ENCODE results near the gene HOXA9. TPM values are rescaled to one million over a fixed set of nuclear protein-coding genes. Genes with fewer than 3 reads are reported as not detected.

The HOXA9 gene
- total and polyA plus RNA-seq, 10 of the 15 experiments (the other 5 are each of a cell fraction or from before 2014, with no cell fraction given) = not detected

GRCh38 chr7:27176962-27177794, 11.8 kb upstream of the HOXA9 start (continued):
- TF ChIP-seq NFYA (IDR thresholded peaks at IDR 0.05; ENCODE audit: borderline replicate concordance, low read depth, low read length) (no peak), FOS (IDR thresholded peaks at IDR 0.05; ENCODE audit: borderline replicate concordance, extremely low read depth, insufficient read length) (no peak), EGR1 (IDR thresholded peaks at IDR 0.05; ENCODE audit: borderline replicate concordance in 1 of 2, low read depth in 2 of 2, low read length in 2 of 2) (no peak)

- Histone ChIP-seq H3K4me2 (ENCODE audit: control insufficient read depth, insufficient read depth) (no peak overlapping the region), H3K27me3 (replicated peaks in 1 of 2; ENCODE audit: control insufficient read depth in 2 of 2, insufficient read depth in 2 of 2, low read length in 1 of 2) (peaks cover 12 to 17% of the 10 kb centered on the region in 2 experiments), H3K4me3 (no peak overlapping the region), H4K20me1 (ENCODE audit: control insufficient read depth, insufficient read depth) (no peaks in the 10 kb centered on the region), H3K4me1 (ENCODE audit: control insufficient read depth, insufficient read depth, low read length) (no peaks in the 10 kb centered on the region), H3K9me3 (replicated peaks; ENCODE audit: control insufficient read depth, insufficient read depth, low read length) (no peaks in the 10 kb centered on the region; the same call in 2 of the 3 replicates), H2AFZ (ENCODE audit: control insufficient read depth, low read depth, low read length) (no peak overlapping the region), H3K79me2 (ENCODE audit: control insufficient read depth, insufficient read depth, low read length) (no peaks in the 10 kb centered on the region), H3K36me3 (ENCODE audit: control insufficient read depth in 2 of 2, insufficient read depth in 2 of 2, low read length in 1 of 2) (no peaks in the 10 kb centered on the region), H3K9ac (ENCODE audit: control insufficient read depth, insufficient read depth, low read length) (no peak overlapping the region), H3K27ac (ENCODE audit: control insufficient read depth, insufficient read depth) (no peak overlapping the region)
- ATAC-seq (no peak), FAIRE-seq (no peak), DNase-seq (ENCODE audit: low read depth, low spot score) (no peak)
- ChIA-PET SMC1A (ENCODE audit: uncharacterized antibody, unreplicated experiment) (no interaction called here), CTCF (no interaction called here), POLR2A (no interaction called here), RAD21 (ENCODE audit: unreplicated experiment) (no interaction called here)
- WGBS (ENCODE audit: insufficient coverage, insufficient replicate concordance, low lambda C conversion rate, missing lambda C conversion rate) = 9% methylated on average over 3 of the region's 3 CpGs
- no TSS peak for BruUV-seq (replicated peaks)
- intact Hi-C loops (cut with micrococcal nuclease; ENCODE audit: unreplicated experiment) (no loop called here), in situ Hi-C loops (cut with MboI) (no loop called here)
- no peak for TF ChIP-seq HDGF (IDR thresholded peaks at IDR 0.05)
- TF ChIP-seq, protein P1, sequence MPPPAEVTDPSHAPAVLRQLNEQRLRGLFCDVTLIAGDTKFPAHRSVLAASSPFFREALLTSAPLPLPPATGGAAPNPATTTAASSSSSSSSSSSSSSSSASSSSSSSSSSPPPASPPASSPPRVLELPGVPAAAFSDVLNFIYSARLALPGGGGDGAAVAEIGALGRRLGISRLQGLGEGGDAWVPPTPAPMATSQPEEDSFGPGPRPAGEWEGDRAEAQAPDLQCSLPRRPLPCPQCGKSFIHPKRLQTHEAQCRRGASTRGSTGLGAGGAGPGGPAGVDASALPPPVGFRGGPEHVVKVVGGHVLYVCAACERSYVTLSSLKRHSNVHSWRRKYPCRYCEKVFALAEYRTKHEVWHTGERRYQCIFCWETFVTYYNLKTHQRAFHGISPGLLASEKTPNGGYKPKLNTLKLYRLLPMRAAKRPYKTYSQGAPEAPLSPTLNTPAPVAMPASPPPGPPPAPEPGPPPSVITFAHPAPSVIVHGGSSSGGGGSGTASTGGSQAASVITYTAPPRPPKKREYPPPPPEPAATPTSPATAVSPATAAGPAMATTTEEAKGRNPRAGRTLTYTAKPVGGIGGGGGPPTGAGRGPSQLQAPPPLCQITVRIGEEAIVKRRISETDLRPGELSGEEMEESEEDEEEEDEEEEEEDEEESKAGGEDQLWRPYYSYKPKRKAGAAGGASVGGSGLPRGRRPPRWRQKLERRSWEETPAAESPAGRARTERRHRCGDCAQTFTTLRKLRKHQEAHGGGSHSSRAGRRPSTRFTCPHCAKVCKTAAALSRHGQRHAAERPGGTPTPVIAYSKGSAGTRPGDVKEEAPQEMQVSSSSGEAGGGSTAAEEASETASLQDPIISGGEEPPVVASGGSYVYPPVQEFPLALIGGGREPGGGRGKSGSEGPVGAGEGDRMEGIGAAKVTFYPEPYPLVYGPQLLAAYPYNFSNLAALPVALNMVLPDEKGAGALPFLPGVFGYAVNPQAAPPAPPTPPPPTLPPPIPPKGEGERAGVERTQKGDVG (CRISPR knock-in tag; IDR thresholded peaks at IDR 0.05) = no peak
- no peak for TF ChIP-seq KAT2A (conservative IDR thresholded peaks at IDR 0.05; ENCODE audit: control insufficient read depth, low read depth, low read length)
- TF ChIP-seq CUX1 (IDR thresholded peaks at IDR 0.05; ENCODE audit: insufficient replicate concordance, low read depth, low read length) = no peak
- TF ChIP-seq BRCA1 (IDR thresholded peaks at IDR 0.05; ENCODE audit: low read depth, low read length) = no peak
- no peak for TF ChIP-seq TCF12 (IDR thresholded peaks at IDR 0.05; ENCODE audit: low read depth, low read length)
- TF ChIP-seq RBBP5 (conservative IDR thresholded peaks at IDR 0.05) = no peak
- TF ChIP-seq, protein P2, sequence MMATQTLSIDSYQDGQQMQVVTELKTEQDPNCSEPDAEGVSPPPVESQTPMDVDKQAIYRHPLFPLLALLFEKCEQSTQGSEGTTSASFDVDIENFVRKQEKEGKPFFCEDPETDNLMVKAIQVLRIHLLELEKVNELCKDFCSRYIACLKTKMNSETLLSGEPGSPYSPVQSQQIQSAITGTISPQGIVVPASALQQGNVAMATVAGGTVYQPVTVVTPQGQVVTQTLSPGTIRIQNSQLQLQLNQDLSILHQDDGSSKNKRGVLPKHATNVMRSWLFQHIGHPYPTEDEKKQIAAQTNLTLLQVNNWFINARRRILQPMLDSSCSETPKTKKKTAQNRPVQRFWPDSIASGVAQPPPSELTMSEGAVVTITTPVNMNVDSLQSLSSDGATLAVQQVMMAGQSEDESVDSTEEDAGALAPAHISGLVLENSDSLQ (IDR thresholded peaks at IDR 0.05) = no peak
- no peak for TF ChIP-seq JUND (IDR thresholded peaks at IDR 0.05; ENCODE audit: low read depth, low read length)
- no peak for TF ChIP-seq RAD21 (IDR thresholded peaks at IDR 0.05; ENCODE audit: insufficient read depth, low read depth, low read length)
These were observed 11.1 kb upstream of the HOXA9 start for GRCh38 chr7:27176524-27176845.

Measured in GM12878 (cell line).